NK-92 (cell line): Measurements from ENCODE around the gene SLC8A1.

ENCODE experiments used
- DNase-seq: peaks from one replicate; lab custom pipeline; 2025; ENCODE audit not compliant: unreplicated experiment; lab: John Stamatoyannopoulos, UW

The SLC8A1 gene

DNA sequence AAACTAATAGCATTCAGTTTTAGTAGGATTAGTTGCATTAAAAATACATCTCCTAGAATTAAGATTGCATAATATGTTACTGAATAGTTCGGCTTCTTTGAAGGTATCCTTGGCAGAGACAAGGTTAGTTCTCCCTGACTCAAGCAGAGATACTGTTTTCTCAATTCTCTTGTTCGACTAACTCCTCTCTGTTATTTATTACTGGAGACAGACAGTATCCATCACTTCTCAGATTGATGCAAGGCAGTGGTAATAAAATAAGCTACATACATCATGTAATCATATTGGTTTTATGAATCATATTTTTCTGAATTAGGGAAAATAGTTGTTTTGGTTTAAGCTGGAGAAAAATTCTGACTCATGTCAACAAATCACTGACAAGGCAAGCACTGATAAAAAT is 134.8 kb downstream of the SLC8A1 start:
- DNase-seq, result no peak

- DNase-seq, result no peak
These were observed 135.3 kb downstream of the SLC8A1 start for GRCh38 chr2:40316620-40317019.

DNA sequence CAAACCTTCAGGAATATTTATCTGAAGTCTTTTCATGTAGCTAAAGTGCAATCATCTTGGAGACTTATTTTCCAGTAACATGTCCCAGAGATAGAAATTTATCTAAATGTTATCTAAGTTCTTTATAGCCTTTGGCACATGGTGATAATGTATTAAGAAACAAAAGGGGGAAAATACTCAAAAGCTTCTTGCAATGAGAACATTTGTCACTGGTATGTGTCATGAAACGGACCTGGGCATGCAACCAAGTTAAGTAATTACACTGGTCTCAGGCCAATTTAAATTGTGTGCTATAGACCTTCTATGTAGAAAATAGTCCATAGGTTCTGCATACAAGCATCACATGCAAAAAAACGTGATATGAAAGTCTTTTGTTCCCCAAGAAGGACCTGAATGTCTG is 136.2 kb downstream of the SLC8A1 start:
- DNase-seq, result no peak

DNA sequence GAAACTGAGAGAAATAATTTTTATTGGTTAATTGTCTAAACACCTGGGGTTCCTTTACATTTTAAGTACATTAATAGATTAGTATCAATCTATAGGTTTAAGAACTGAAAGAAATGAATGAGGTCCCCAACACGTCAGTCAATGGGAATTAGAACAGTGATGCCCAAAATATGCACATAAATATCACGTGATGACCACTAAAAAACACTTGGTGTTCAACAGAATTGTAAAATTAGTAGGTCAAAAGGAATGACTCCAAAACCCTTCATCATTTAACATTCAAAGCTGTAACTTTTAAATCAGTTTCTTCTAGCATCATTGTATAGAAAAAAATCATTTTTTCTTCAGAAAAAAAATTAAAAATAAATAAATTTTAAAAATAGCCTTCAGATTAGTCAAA is 140.9 kb downstream of the SLC8A1 start:
- no peak for DNase-seq

- DNase-seq, result no peak
These were observed 141.6 kb downstream of the SLC8A1 start for GRCh38 chr2:40310303-40310702.

GRCh38 chr2:40304340-40304739 is 147.6 kb downstream of the SLC8A1 start:
- no peak for DNase-seq

DNA sequence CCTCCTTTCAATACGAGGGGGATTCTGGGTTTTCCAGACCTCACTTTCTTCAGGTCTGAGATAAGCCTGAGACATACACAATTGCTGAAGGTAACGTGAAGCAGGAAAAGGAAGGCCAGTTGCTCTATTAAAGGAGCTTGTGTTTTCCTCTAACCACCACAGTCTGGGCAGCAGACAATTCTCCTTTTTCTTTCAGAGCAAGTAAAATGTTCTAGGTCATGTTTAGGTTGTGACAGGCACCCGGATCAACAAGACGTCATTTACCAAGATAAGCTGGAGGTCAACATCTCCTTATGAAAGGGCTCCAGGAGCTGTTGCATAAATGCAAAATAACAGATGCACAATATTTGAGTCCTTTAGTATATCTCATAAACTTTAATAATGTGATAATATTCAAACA is 148.1 kb downstream of the SLC8A1 start:
- no peak for DNase-seq

DNA sequence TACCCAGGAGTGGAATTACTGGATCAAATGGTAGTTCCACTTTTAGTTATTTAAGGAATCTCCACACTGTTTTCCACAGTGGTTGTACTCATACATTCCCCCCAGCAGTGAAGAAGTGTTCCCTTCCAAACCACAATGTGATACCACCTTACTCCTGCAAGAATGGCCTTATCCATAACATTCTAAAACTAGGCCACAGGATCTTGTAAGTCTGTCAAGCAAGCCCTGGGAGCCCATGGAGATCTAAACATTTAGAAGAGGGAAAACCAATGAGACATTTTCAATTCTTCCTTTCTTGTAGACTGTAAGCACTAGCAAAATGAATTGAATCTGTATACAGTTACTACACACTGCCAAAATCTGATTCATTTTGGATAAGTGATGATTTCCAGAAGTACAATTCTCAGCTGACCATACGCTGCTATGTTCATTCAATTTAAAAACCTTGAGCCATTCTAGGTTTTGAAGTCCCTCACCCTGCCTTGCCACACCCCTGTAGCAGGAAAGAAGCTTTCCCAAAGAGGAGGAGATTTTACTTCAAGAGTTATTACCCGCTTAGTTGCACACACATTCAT is 149.1 kb downstream of the SLC8A1 start:
- no peak for DNase-seq

DNA sequence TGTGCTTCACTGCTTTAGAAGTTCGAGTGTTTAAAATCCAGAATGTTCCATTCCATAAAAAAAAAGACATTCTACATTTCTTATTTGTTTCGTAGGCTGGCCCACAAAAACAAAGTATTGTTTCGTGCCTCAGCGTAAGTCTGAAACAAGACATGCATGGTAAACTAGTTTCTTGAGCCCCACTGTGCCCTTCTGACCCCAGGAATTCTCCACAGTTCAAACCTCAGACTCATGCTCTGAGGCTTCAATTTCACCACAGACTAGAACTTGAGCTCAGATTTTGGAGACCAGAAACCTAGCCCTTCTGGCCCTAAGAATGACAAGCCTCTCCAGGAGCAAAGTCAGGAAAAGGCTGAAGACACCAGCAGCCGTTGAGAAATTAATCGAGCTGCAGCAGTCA is 151.5 kb downstream of the SLC8A1 start:
- no peak for DNase-seq

DNA sequence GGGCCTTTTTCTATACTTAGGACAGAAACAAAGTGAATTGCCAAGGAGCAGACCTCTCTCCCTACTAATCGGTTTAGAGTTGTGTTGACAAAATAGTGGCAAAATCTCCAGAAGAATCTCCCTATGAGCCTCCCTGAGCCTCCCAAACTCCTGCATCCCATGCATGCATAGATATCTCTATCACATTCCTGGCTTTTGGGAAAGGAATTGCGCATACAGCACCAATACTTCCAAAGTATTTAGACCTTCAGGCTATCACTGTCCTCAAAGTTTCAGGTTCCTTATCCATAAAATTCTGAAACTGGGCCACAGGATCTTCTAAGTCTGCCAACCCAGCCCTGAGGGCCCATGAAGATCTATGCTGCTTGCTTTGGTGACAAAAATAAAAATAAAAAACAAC is 152.1 kb downstream of the SLC8A1 start:
- DNase-seq, result no peak

DNA sequence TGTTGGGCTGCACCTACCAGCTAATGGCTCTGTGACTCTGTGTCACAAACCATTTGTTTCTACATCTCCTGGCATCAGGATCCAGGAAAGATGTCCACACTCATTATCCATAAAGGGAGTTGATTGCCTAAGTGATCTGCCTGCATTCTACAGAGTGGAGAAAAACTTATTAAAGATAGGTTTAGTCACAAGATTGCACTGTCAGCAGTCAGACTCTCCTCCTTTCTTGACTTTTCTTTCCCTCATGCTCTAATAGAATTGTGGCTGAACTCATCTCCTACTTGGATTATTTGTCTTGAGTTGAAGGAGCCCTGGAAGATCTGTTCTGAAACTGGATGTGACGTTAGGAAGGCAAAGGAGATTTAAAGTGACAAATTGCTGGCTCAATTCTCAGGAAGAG is 152.7 kb downstream of the SLC8A1 start:
- no peak for DNase-seq

DNA sequence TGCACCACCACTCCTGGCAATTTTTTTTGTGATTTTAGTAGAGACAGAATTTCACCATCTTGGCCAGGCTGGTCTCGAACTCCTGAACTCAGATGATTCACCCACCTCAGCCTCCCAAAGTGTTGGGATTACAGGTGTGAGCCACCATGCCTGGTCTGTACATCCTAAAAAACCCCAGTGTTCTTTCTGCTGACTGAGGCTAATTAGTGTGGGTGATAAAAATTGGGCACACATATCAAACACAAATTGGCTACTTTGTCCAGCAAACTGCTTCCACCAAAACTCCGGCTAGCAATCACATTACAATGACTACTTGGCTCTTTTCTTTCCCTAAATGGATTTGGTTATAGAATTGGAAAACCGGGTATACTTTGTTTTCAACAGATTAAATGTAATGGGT is 153.9 kb downstream of the SLC8A1 start:
- DNase-seq, result no peak

GRCh38 chr2:40292291-40292690 is 159.6 kb downstream of the SLC8A1 start:
- no peak for DNase-seq

- no peak for DNase-seq
These were observed 162.0 kb downstream of the SLC8A1 start for GRCh38 chr2:40289771-40290404.

DNA sequence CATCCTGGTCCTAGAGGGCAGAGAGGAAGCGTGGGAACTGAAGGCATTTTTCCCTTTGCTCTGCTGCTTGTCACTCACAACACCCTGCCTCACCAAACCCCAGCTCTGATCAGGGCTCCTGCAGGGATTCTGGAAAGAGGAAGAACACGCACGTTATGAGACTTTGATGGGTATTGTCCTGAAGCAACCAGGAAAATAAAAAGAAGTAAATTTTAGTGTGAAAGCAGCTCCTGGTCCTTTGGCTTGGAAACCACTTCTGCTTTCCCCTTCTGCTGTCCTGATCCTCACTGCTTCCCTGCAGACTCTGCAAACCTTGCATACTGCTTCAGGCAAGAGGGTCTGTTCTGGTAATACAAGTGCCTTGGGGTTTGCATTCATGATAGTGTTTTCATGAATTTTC is 164.1 kb downstream of the SLC8A1 start:
- DNase-seq, result no peak

- no peak for DNase-seq
These were observed 164.7 kb downstream of the SLC8A1 start for GRCh38 chr2:40287195-40287594.

GRCh38 chr2:40286721-40287120 is 165.2 kb downstream of the SLC8A1 start:
- no peak for DNase-seq

- no peak for DNase-seq
These were observed 166.5 kb downstream of the SLC8A1 start for GRCh38 chr2:40285391-40285790.

GRCh38 chr2:40284797-40285196 is 167.1 kb downstream of the SLC8A1 start:
- DNase-seq, result no peak

DNA sequence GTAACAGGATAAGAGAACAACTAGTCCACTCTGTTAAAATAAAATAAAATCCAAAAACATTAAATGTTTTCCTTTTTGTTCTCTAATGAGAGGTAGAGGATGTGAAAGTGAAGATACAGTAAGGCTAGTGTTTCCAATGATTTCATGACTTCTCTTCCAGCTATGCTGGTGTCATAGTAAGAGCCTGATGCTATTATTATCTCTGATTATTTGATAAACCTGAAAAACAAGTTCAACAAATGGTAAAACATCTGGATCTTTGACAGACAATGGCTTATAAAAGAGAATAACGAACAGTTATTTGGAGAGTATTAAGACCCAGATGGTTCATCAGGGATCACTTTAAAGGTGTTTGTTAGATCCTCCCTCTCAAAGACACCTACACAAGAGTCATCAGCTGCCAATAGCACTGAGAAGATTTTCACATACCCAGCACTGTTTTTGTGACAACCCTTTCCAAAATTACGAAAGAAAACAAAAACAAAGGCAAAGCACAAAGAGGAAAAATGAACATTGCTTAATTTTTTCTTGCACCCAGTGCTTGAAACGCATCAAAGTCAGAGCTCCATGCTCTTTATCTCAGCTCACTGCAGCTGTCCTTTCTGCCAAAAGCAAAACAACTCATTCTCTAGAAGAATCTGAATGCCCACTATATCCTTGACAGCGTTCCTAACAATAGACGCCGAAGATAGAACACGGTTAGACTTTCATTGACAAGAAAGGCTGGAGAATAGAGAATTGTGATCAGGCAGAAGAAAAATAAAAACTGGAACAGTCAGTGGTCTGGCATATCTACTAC is 168.6 kb downstream of the SLC8A1 start:
- DNase-seq, result no peak

GRCh38 chr2:40282428-40282827 is 169.5 kb downstream of the SLC8A1 start:
- no peak for DNase-seq
